ENCODE results near the gene CANT1. TPM values are rescaled to one million over a fixed set of nuclear protein-coding genes. Genes with fewer than 3 reads are reported as not detected.
A peak's percentile ranks its signal among the peaks of the same experiment; 100 is the strongest.

CANT1 gene
- polyA plus RNA-seq, 12 donors, result 20.7 to 33.6 (median 26.8) TPM; not detected in 1

DNA sequence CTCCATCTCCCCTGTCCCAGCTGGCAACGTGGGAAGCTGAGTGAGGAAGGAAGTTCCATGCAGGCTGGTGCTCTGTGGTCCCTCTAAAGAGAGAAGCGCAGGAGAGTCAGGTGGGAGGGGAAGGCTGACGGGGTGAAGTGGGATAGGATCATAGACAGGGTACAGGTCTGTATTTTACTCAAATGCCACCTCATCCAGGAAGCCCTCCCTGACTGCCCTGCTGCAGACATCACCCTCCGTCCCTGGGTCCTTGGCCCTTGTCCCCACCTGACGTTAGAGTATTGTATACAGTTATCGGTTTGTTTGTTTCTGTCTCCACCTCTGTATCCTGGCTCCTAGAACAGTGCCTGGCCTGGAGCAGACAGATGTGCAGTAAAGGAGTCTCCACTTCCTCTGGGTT, 11.7 kb downstream of the CANT1 start:
- no peak for DNase-seq

DNA sequence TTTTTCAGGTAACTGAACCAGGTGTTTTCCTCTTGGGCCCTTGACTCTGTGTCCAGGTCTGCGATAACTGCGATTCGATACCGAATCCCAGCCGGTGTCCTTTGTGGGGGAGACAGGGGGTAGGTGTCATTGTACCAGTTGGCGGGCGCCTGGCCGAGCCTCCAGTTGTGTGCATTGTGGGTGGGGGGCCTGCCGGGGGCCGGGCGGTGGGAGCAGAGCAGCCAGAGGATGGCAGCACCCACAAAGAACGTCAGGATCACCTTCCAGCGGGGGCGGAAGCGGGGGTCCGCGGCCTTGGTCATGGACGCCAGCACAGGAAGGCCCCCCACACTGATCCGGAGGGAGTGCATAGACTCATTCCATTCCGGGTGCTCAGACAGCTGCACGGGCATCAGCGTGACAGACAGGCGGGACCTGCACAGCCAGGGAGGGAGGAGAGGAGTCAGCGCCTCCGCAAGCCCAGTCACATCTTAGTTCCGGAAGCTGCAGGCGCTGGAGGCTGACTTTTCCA, 12.3 kb downstream of the CANT1 start:
- no peak for DNase-seq

DNA sequence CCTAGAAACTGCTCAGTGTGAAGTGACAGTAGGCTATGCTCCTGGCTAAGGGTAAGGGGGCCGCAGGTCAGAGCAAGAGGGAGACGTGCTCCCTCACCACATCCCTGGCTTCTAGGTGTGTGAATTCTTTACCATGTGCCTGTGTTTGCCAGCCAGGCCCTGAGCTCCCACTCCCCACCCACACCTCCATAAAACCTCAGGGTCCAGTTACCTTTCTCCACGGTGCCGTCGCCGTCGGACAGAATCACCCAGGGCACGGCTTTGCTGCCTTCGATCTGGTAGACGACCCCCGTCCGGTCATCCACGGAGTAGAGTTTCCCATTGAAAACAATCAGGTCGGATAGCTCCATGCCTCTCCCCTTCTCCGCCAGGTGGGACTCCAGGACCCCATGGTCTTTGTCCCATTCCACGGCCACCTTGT, 12.8 kb downstream of the CANT1 start:
- DNase-seq, result no peak

DNA sequence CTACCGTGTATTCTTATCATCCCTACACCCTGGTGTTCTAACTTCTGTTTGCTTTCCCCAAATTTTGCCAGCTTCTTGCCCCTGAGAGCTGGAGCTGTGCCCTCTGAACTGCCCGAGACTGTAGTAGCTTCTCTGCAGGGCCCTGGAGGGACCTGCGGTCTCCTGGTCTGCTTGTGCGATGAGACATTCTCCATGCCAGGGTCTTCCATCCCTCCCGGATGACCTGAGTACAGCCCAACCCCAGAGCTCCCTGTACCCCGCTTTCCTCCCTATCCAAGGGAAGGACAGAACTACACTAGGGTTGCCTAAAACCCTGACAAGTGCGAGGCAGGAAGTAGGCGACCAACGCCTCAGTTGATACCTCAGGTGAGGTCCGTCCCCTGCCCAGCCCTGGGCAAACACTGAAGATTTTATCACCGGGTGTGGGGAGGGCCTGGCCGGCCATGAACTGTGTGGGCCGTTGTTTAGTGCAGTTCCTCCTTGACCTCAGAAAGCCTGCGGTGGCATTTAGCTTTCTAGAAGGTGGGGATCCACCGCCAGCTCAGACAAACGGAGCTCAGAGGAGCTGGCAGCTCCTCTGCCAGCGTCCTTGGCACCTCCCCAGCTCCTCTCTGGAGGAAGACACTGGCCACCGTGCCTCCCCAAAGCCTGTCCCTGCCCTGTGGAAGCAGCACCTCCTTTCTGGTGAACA, 13.7 kb downstream of the CANT1 start:
- DNase-seq, result no peak

DNA sequence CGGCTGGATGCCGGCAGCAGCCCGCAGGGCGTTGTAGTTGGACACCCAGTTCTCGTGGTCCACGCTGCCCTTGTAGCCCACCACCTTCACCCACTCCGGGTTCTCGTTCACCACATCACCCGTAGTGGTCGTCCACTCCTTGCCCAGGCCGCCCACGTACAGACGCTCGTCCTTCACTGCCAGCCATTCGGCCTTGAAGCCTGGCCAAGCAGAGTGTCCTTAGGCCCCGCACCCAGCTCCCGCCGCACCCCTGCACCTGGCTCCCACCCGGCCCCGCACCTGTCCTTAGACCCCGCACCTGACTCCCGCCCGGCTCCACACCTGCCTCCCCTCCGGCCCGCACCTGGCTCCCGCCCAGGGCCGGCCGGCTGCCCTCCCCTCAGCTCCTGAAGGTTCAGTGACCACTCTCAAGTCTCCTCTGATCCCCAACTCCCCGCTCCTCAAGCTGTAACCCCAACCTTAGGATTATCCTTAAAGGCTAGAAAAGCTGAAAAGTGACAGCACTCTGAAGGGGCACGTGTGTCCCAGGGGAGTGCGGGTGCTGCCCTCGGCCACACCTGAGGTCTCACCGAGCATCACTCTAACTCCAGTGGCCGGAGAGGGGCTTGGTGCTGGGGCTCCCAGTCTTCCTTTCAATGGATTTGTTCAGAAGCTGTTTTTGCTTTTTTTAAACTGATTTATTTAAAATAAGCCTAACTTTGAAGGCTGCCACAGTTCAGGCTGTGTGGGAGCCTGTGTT, 14.4 kb downstream of the CANT1 start:
- no peak for DNase-seq

DNA sequence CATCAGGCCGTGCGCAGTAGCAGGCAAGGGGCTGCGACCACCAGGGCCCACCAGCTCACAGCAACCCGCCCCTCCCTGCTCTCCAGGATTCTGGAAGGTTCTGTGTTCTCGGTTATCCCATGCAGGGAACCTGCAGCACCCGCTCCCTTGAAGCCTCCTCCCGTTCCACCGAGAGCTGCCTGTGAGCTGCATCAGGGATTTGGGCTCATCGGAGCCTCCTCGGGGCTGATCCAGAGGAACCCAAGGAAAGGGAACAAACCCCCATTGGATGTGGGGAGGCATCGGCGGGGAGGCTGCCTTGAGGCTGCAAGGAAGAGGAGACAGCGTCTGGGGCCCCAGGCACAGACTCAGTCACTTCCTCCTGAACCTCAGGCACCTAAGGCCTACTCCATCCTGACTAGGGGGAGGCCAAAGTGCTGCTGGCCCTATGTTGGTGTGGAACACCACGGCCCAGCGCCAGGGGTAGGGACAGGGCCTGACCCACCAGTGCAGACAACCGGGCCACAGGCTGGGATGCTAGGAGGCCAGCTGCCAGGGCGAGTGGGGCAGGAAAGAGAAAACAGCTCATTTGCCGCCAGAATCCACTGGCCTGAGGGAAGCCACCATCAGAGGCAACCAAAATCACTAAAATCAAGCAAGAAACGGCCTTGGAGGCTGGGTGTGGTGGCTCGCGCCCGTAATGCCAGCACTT, 15.4 kb downstream of the CANT1 start:
- DNase-seq, result no peak

DNA sequence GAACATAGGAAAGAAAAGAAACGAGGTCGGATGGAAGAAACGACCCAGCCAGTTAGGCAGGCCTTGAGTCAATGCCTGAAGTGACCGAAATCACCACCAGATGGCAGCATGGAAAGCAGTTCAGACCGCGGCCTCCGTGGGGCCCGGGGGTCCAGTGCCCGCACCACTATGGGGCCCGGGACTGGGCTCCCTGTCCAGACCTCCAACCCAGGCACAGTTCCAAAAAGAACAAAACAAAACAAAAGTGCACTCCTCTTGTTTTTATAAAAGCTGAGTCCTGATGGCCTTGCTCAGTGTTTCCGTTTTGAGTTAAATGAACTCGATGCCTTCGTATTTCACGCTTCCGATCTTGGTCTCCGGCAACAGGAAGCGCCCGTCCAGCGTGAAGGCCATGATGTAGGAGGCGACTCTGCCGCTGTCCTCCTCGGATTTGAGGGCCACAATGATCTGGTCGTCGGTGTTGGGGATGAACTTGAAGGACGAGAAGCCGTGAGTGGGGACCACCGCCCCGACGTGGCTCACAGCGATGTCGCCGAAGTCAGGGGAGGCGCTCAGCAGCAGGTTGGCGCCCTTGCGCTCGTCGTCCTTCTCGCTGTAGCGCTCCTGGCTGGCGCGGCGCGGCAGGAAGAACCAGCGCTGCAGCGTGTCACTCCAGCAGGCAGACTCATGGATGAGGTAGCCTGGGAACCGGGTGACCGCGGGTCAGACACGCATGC, 16.2 kb downstream of the CANT1 start:
- peak; percentile 49 for DNase-seq

DNA sequence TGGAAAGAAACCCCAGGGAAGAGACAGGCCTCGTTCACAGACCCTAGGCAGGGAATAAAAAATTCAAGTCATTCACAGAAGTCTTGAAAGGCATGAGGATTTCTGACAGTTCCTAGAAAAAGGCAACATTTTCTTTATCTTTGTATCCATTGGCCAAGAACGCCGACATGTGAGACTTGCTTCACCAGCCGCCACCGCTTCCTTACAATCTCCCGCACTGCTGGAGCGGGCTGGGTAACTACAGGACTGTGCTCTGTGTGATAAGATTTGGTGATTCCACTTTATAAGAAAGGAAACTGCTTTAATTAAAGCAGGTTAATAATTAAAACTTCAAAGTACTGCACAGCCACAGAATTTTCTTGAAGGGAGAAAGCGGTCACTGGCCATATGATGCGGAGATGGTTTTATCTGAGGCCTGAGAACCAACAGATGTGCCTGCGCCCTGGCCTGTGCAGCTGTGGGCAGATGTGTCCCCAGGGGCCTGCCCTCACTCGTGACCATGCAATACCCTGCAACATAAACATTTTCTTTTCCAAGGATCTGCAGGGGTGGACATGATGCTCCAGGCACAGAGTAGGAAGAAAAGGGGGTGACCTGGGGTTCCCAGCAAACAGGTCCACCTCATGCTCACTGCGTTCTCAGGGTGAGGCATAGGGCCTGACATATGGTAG, 16.9 kb downstream of the CANT1 start:
- DNase-seq, result no peak

DNA sequence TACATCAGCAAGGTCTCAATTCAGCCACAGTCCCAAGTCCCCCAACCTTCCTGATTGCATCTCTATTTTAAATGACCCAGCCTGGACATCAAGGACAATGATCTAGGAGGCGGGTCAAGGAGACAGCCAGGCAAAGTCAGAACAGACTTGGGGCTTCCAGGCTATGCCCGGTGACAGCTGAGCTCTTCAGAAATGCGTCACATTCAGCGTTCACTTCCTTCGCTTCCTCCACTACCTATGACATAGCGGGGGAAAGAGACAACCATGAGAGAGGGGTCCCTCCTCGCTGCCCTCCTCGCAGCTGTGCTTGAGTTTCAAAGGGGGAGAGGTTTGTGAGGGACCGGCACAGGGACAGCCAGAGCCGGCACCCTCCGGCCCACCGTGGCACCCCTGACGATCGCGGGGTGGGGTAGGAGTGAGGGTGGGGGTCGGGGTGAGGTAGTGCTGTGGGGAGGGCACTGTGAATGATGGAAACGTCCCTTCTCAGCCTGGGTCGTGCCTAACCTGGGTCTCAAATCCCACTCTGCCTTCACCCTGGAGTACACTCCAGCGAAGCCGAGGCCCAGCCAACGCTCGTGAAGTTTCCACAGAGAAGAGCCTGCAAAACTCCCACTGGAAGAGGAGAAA, 17.5 kb downstream of the CANT1 start:
- no peak for DNase-seq

DNA sequence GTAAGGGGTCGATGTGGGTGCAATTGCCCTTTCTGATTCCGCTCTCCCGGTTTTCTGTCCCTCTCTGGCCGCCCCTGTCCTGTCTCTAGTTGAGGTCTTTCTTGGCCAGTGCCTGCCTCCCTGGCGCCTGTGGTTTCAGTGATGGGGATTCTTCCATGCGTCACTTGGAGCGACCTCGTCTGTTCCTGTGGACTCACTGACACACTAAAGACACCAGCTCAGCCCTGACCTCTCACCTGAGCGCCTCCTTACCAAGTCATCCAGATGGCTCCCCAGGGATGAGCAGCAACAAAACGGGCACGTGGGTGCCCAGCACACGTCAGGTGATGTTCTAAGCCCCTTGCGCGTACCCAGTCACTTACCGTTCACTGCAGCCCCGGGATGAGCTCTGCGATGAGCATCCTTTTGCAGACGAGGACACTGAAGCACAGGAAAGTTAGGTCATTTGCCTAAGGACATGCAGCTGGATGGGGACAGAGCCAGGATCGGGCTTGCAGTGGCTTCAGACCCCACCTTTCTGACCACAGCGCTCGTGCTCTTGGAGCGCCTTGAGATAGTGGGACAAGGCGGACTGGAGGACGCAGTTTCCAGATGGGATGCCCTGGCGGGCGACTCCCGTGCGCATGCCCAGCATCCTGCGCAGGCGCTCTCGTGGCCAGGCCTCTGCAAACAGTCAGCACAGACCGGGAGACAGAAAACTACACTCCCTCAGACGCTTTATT, 18.4 kb downstream of the CANT1 start:
- no peak for DNase-seq

DNA sequence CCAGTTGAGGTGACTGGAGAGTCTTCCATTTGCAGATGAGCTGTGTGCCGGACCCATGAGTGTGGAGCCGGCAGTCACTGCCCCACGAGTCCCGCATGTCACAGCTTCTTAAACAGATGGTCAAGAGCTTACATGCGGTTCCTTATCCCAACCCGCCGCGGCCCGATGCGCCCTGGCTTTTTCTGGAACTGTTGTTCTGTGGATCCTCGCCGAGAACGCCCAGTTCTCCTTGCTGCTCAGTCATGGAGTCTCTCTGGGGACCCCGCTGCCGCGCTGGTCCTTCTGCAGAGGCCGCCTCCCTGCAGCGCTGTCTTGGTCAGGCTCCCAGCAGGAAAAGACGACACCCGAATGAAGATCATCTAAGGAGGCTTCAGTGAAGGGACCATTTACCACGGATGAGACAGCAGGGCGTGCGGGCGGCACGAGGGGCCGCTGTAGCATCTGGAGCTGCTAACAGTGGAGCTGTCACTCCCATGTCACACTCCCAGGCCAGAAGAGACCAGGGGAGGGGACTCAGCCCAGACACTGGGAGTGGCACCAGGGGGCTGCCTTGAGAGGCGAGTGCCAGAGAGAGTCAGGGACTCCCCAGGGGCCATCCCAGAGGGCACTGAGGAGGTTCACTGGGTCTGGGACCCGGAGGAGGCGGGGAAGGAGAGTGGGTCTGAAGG, 19.1 kb downstream of the CANT1 start:
- no peak for DNase-seq

DNA sequence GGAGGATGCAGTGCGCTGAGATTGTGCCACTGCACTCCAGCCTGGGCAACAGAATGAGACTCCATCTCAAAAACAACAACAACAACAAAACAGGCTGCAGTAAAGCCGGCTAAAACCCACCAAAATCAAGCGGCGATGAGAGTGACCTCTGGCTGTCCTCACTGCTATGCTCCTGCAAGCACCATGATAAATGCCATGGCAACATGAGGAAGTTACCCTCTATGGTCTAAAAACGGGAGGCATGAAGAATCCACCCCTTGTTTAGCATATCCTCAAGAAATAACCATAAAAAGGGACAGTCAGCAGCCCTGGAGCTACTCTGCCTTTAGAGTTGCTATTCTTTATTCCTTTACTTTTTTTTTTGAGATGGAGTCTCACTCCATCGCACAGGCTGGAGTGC, 21.4 kb downstream of the CANT1 start:
- DNase-seq, result no peak

DNA sequence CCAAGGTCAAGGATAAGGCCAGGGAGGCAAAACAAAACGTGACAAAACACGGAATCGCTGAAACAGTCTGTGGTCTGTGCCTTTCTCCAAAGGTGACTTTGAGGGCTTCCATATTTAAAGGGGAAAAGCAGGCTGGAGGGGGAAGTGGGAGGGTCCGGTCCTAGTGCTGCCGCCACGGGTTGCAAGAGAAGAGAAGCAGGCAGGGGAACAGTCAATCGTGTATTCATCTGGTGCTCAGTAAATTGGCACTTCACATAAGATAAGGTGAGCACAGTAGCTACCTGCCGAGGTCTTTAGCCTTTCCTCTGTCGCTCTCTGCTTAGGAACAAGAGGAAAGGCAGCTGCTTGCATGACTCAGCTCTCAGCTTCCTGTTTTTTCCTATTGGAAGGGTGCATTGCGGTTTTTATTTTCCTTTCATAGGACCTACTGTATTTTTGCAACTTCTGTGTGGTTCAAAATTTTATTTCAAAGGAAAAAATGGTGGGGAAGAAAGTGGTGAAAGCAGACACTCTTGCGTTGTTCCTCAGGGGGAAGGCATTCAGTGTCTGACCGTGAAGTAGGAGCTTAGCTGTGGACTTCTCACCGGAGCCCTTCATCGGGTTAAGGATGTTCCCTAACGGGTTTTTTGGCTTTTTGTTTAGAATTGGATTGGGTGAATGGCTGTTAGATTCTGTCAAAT, 22.8 kb downstream of the CANT1 start:
- no peak for DNase-seq

DNA sequence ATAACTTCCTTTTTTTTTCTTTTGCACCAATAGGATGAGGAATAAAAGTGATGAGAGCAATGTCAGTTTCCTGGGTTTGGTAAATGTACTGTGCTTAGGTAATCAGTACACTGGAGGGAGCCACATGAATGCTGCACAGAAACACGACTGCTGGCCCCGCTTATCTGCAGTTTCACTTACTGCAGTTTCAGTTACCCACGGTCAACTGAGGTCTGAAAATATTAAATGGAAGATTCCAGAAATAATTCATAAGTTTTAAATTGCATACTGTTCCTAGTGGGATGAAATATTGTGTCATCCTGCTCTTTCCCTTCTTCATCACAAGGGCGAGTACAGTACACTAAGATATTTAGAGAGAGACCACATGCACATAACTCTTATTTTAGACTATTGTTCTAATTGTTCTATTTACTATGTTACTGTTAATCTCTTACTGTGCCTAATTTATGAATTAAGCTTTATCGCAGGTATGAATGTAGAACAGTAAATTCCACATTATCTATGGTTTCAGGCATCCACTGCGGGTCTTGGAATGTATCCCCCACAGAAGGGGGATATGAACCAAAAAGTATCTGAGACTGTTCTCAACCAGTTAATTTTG, 23.4 kb downstream of the CANT1 start:
- no peak for DNase-seq

DNA sequence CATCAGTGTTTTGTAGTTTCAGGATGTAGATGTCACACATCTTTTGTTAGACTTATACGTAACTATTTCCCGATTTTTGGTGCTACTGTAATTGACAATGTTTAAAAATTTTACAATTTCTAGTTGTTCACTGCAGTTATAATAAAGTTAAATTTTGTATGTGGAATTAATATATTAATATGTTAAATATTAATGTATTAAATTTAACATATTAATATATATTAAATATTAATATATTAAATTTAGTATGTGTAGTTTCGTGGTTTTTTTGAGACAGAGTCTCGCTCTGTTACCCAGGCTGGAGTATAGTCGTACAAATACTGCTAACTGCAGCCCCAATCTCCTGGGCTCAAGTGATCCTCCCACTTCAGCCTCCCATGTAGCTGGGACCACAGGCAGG, 24.2 kb downstream of the CANT1 start:
- no peak for DNase-seq

DNA sequence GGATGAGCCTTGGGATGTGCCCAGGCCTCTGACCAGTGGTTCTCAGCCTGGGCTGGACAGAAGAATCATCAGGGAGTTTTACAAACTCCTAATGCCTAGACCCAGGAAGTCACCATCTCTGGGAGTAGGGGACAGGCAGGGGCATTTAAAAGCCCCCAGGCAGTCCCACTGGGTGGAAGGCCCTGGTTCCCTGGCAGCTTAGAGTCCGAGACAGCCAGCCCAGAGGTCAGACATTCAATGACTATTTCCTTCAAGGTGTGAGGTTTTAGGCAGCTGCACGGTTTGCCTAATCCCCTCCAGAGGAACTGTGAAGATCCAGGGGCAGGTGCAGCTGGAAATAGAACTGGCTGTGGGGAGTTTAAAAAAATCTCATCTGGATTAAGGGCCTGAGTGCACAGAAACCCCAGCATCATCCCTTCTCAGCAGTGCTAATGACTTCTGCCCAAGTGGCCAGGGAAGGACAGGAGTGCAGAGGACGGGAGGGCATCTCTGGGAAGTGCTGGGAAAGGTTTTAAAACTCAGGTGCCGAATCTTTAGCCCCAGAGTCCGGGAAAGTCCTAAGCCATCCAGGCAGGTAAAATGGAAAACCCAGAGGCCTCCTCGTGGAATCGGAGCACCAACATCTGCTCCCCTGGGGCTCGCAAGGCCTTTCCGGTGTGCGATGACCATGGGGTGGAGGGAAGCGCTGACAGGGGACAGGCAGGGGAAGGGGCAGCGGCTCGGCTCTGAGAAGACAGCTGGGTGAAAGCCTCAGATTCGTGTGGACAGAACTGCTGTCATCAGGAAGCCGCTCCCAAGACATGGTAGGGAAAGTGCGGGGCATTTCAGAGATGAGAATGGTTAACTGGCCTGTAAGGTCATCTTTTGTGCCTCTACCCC, 28.3 kb downstream of the CANT1 start:
- no peak for DNase-seq

DNA sequence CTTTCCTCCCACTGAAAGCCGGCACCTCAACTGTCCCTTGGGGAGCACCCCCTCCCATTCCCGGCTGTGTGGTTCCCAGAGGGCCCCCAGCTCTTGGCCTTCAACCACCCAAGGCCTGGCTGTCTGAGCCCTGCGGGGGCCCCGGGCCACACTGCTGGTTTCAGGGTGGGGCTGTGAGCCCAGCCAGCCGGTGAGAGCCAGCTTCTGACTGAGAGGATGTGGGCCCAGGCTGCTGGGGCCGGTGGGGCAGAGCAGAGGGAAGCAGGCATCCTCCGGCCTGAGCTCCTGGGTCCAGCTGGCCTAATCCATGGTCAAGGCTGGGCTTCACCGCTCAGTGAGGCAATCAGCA, 29.0 kb downstream of the CANT1 start:
- no peak for DNase-seq

Measured in muscle of arm (tissue), 12 donors.